Neural cell (in vitro differentiated cells): Measurements from ENCODE around the gene ROBO1. TPM values are rescaled to one million over a fixed set of nuclear protein-coding genes. Genes with fewer than 3 reads are reported as not detected.

ENCODE experiments used
- H2AFZ ChIP-seq: fragments of 200-600, 300-800 bp; sonication (generic), shearing (Covaris generic); 2 replicates; pipeline ENCODE4 v1.6.0; 2014; ENCODE audit warnings: low read depth, mild to moderate bottlenecking, antibody characterized with exemption, low read length, moderate library complexity
- H3F3A ChIP-seq: fragments of 200-600 bp; shearing (Covaris generic); 2 replicates; pipeline ENCODE4 v1.6.1; 2016; ENCODE audit warnings: mild to moderate bottlenecking, moderate library complexity, mixed read lengths, antibody characterized with exemption, low read length; ENCODE audit not compliant: insufficient read depth, poor library complexity, severe bottlenecking
- H3K27ac ChIP-seq: fragments of 200-600, 300-800 bp; sonication (generic), shearing (Covaris generic); 2 replicates; pipeline ENCODE4 v1.5.1; 2014; ENCODE audit warnings: mild to moderate bottlenecking, low read length, moderate library complexity
- H3K27me3 ChIP-seq: fragments of 300-800, 200-600 bp; sonication (generic), shearing (Covaris generic); 2 replicates; pipeline ENCODE4 v1.6.0; 2014; ENCODE audit warnings: mild to moderate bottlenecking, low read depth, low read length, moderate library complexity; ENCODE audit not compliant: insufficient read depth
- H3K36me3 ChIP-seq: fragments of 300-800, 200-600 bp; sonication (generic), shearing (Covaris generic); 2 replicates; pipeline ENCODE4 v1.5.1; 2014; ENCODE audit warnings: mild to moderate bottlenecking, antibody characterized with exemption, low read length, moderate library complexity; ENCODE audit not compliant: insufficient read depth
- H3K4me2 ChIP-seq: fragments of 300-800, 200-600 bp; sonication (generic), shearing (Covaris generic); 2 replicates; pipeline ENCODE4 v1.6.0; 2014; ENCODE audit warnings: mild to moderate bottlenecking, low read length
- H3K4me3 ChIP-seq: fragments of 300-800, 200-600 bp; sonication (generic), shearing (Covaris generic); 2 replicates; pipeline ENCODE4 v1.5.1; 2014; ENCODE audit warnings: mild to moderate bottlenecking, low read length, moderate library complexity
- H3K79me2 ChIP-seq: fragments of 200-600 bp; shearing (Covaris generic); replicated peaks from 2 replicates; pipeline ENCODE4 v1.6.0; 2014; ENCODE audit warnings: mild to moderate bottlenecking, low read length, moderate library complexity; ENCODE audit not compliant: insufficient read depth
- H3K9ac ChIP-seq: fragments of 300-800, 200-600 bp; sonication (generic), shearing (Covaris generic); 2 replicates; pipeline ENCODE4 v1.6.1; 2016; ENCODE audit warnings: mild to moderate bottlenecking, low read length, mixed read lengths
- H3K9me2 ChIP-seq: fragments of 200-600 bp; shearing (Covaris generic); 2 replicates; pipeline ENCODE4 v1.6.1; 2016; ENCODE audit warnings: mild to moderate bottlenecking, low read length, mixed read lengths; ENCODE audit not compliant: insufficient read depth
- H3K9me3 ChIP-seq: fragments of 200-600, 300-800 bp; sonication (generic), shearing (Covaris generic); 2 replicates; pipeline ENCODE4 v1.6.1; 2016; ENCODE audit warnings: mild to moderate bottlenecking, mixed run types, low read length, moderate library complexity, mixed read lengths
- H4K20me1 ChIP-seq: fragments of 200-600 bp; shearing (Covaris generic); 2 replicates; pipeline ENCODE4 v1.6.1; 2016; ENCODE audit warnings: mild to moderate bottlenecking, mixed run types; ENCODE audit not compliant: insufficient read depth
- CTCF ChIP-seq: fragments of 450-650 bp; IDR thresholded peaks from 2 replicates; pipeline ENCODE4 v1.5.1; 2014; ENCODE audit warnings: antibody characterized with exemption, mild to moderate bottlenecking, moderate library complexity; ENCODE audit not compliant: poor library complexity, severe bottlenecking
- EP300 ChIP-seq: fragments of 450-650 bp; conservative IDR thresholded peaks from 2 replicates; pipeline ENCODE4 v1.6.1; 2014; ENCODE audit warnings: antibody characterized with exemption, mild to moderate bottlenecking, moderate library complexity; ENCODE audit not compliant: poor library complexity, severe bottlenecking
- EZH2 ChIP-seq: fragments of 200-600, 300-800 bp; shearing (Covaris generic), sonication (generic); IDR thresholded peaks from 2 replicates; pipeline ENCODE4 v1.6.1; 2014; ENCODE audit warnings: antibody characterized with exemption, low read length, borderline replicate concordance, mild to moderate bottlenecking; ENCODE audit not compliant: insufficient read depth, poor library complexity, severe bottlenecking
- MXI1 ChIP-seq: fragments of 450-650 bp; conservative IDR thresholded peaks from 2 replicates; pipeline ENCODE4 v1.6.1; 2014; ENCODE audit warnings: antibody characterized with exemption, mild to moderate bottlenecking; ENCODE audit not compliant: poor library complexity, severe bottlenecking
- POLR2AphosphoS5 ChIP-seq: IDR thresholded peaks from 2 replicates; pipeline ENCODE4 v1.6.1; 2012
- RAD21 ChIP-seq: fragments of 450-650 bp; conservative IDR thresholded peaks from 2 replicates; pipeline ENCODE4 v1.6.1; 2014; ENCODE audit warnings: antibody characterized with exemption, mild to moderate bottlenecking, moderate library complexity
- REST ChIP-seq: IDR thresholded peaks from 2 replicates; pipeline ENCODE4 v1.6.1; 2012; ENCODE audit warnings: borderline replicate concordance
- SMC3 ChIP-seq: fragments of 450-650 bp; conservative IDR thresholded peaks from 2 replicates; pipeline ENCODE4 v1.6.1; 2014; ENCODE audit warnings: antibody characterized with exemption, mild to moderate bottlenecking, moderate library complexity; ENCODE audit not compliant: poor library complexity
- TAF1 ChIP-seq: IDR thresholded peaks from 2 replicates; pipeline ENCODE4 v1.6.1; 2012; ENCODE audit warnings: low read depth
- polyA plus RNA-seq: library from polyadenylated mRNA; depleted of rRNA; stranded (reverse); fragments of >200 nt; gene quantifications from 2 replicates; pipeline ENCODE4 v1.2.3, GENCODE V29; 2014

Gene ROBO1
- polyA plus RNA-seq, 1 donor from 2014 or later, result 183 TPM

- H3K4me3 ChIP-seq, result no peak overlapping the region
- H3K79me2 ChIP-seq, result no peaks in the 10 kb centered on the region
- TF ChIP-seq EZH2, result no peak
- no peak for TF ChIP-seq EP300
- TF ChIP-seq TAF1, result no peak
- no peak for TF ChIP-seq SMC3
- TF ChIP-seq MXI1, result no peak
- TF ChIP-seq POLR2AphosphoS5, result no peak
- no peak for TF ChIP-seq REST
- TF ChIP-seq RAD21, result no peak
- TF ChIP-seq CTCF, result no peak
- peaks cover 3% of the 10 kb centered on the region for H3F3A ChIP-seq
- no peak overlapping the region for H2AFZ ChIP-seq
- no peaks in the 10 kb centered on the region for H3K36me3 ChIP-seq
- H3K27ac ChIP-seq, result no peak overlapping the region
- H4K20me1 ChIP-seq, result no peaks in the 10 kb centered on the region
- no peak overlapping the region for H3K9ac ChIP-seq
- H3K27me3 ChIP-seq, result no peaks in the 10 kb centered on the region
- H3K4me2 ChIP-seq, result no peak overlapping the region
- no peaks in the 10 kb centered on the region for H3K9me2 ChIP-seq
- H3K9me3 ChIP-seq, result no peaks in the 10 kb centered on the region
These were observed 377.4 kb downstream of the ROBO1 start for GRCh38 chr3:79390352-79390751.

DNA sequence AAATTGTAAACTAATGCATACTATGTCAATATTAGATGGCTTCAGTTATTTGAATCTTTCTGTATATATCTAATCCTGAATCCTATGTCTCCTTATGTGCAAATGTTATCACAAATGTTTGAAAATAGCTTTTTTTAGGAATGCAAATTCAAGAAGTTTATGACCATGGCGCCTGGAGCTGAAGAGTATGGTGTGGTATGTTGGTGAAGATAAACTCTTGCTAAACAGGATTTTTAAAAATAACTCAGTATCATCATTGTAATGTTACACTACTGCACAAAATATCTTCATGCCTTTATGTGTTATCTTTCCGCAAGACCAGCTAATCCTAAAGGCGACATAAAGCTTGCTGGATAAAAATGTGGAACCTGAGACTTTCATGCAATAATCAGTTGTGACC lies 382.6 kb downstream of the ROBO1 start:
- Histone ChIP-seq H3K4me2 (no peak overlapping the region), H3K4me3 (no peak overlapping the region), H3K79me2 (no peaks in the 10 kb centered on the region), H3K9ac (no peak overlapping the region), H3F3A (no peaks in the 10 kb centered on the region), H3K9me3 (no peaks in the 10 kb centered on the region), H3K9me2 (no peaks in the 10 kb centered on the region), H4K20me1 (no peaks in the 10 kb centered on the region), H3K27me3 (no peaks in the 10 kb centered on the region), H2AFZ (no peak overlapping the region), H3K36me3 (no peaks in the 10 kb centered on the region), H3K27ac (no peak overlapping the region)
- TF ChIP-seq REST (no peak), SMC3 (no peak), TAF1 (no peak), MXI1 (no peak), EZH2 (no peak), EP300 (no peak), POLR2AphosphoS5 (no peak), RAD21 (no peak), CTCF (no peak)
